ENCODE results near the gene DISC1. TPM values are rescaled to one million over a fixed set of nuclear protein-coding genes. Genes with fewer than 3 reads are reported as not detected.
A peak's percentile ranks its signal among the peaks of the same experiment; 100 is the strongest.

DISC1 gene
- total RNA-seq, 1 donor from 2014 or later = 16.0 TPM

- H3K27ac ChIP-seq = no peak overlapping the region
- TF ChIP-seq, protein P1, sequence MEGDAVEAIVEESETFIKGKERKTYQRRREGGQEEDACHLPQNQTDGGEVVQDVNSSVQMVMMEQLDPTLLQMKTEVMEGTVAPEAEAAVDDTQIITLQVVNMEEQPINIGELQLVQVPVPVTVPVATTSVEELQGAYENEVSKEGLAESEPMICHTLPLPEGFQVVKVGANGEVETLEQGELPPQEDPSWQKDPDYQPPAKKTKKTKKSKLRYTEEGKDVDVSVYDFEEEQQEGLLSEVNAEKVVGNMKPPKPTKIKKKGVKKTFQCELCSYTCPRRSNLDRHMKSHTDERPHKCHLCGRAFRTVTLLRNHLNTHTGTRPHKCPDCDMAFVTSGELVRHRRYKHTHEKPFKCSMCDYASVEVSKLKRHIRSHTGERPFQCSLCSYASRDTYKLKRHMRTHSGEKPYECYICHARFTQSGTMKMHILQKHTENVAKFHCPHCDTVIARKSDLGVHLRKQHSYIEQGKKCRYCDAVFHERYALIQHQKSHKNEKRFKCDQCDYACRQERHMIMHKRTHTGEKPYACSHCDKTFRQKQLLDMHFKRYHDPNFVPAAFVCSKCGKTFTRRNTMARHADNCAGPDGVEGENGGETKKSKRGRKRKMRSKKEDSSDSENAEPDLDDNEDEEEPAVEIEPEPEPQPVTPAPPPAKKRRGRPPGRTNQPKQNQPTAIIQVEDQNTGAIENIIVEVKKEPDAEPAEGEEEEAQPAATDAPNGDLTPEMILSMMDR (IDR thresholded peaks at IDR 0.05) = no peak
- H3K9me3 ChIP-seq = no peaks in the 10 kb centered on the region
- intact Hi-C loops (cut with DNase I) = no loop called here
- H3K36me3 ChIP-seq = no peaks in the 10 kb centered on the region
- DNase-seq (ENCODE audit: low spot score in 2 of 2) = no peak
- no peaks in the 10 kb centered on the region for H3K27me3 ChIP-seq
- H3K4me3 ChIP-seq = no peak overlapping the region
- H3K4me1 ChIP-seq = no peaks in the 10 kb centered on the region
Measured at GRCh38 chr1:231860221-231861088, 233.9 kb downstream of the DISC1 start.

DNA sequence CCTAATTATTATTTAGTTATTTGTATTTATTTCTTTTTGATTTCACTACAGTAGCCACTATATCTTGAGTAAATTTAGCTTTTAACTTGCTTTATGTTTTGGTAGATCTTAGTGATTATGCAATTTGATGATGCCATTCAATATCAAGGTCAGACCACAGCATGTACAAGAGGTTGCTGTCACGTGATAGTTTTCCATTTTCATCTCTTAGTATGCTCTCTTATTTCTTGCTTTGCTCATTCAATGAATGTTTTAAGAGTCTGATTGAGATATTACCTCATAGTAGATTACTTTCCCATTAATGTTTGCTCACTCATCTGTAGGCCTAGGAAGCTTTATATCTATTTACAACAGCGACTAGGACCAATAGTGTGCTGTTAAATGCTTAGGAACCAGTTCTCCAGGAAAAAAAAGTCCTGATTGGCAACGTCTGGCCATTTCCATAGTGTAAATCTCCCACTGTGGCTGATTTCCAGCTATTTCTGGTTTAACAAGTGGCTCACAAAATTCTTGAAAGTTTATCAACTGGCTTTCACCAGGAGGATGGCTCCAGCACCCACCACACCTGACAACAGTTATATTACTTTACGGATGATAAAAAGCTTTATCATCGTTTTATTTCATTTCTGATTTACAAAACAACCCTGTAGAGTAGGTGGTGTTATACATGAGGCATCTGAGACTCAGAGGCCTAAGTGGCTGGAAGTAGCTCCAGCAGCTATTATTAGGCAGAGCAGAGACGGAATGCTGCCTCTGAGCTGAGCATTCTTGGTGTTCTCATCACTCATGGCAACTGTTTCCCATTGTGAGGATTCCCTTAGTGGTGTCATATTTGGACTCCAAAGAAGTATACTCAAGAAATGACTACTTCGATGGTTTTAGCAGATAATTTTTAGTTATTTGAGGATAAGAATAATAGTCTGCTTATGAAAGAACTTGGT is 235.2 kb downstream of the DISC1 start:
- no peak for DNase-seq (ENCODE audit: low spot score in 2 of 2)
- Histone ChIP-seq H3K27ac (no peak overlapping the region), H3K9me3 (no peaks in the 10 kb centered on the region), H3K36me3 (no peaks in the 10 kb centered on the region), H3K27me3 (no peaks in the 10 kb centered on the region), H3K4me3 (no peak overlapping the region), H3K4me1 (no peaks in the 10 kb centered on the region)
- intact Hi-C loops (cut with DNase I) = no loop called here
- TF ChIP-seq, protein P1 (IDR thresholded peaks at IDR 0.05) = no peak

- Histone ChIP-seq H3K4me1 (peaks cover 0 to 2% of the 10 kb centered on the region in 2 donors), H3K27me3 (no peaks in the 10 kb centered on the region), H3K4me3 (no peak overlapping the region), H3K36me3 (no peaks in the 10 kb centered on the region), H3K9me3 (no peaks in the 10 kb centered on the region), H3K27ac (no peak overlapping the region)
- DNase-seq (ENCODE audit: low spot score in 2 of 2) = no peak
- intact Hi-C loops (cut with DNase I) = no loop called here
- TF ChIP-seq, protein P1 (IDR thresholded peaks at IDR 0.05) = no peak
Measured at GRCh38 chr1:231862611-231863010, 236.0 kb downstream of the DISC1 start.

DNA sequence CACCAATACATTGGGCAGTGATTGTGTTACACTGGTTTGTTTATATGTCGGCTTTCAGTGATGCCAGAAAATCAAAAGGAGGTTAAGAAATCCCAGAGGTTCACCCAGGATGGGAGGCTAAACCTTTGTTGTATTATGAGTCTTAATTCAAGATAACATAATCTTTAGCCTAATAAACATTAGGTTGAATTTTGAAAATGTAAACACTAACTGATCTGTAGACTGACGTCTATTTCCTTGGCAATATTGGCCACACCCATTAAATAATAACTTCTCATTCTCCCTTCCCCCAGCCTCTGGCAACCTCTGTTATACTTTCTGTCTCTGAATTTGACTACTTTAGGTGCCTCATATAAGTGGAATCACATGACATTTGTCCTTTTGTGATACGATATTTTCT is 238.7 kb downstream of the DISC1 start:
- DNase-seq (ENCODE audit: low spot score in 2 of 2) = no peak
- no peaks in the 10 kb centered on the region for H3K36me3 ChIP-seq
- H3K4me3 ChIP-seq = no peak overlapping the region
- H3K4me1 ChIP-seq = peaks cover 0 to 2% of the 10 kb centered on the region in 2 donors
- intact Hi-C loops (cut with DNase I) = no loop called here
- no peaks in the 10 kb centered on the region for H3K27me3 ChIP-seq
- H3K27ac ChIP-seq = no peak overlapping the region
- TF ChIP-seq, protein P1 (IDR thresholded peaks at IDR 0.05) = no peak
- no peaks in the 10 kb centered on the region for H3K9me3 ChIP-seq

- Histone ChIP-seq H3K36me3 (no peaks in the 10 kb centered on the region), H3K9me3 (no peaks in the 10 kb centered on the region), H3K27me3 (no peaks in the 10 kb centered on the region), H3K27ac (no peak overlapping the region), H3K4me1 (peaks cover 0 to 2% of the 10 kb centered on the region in 2 donors), H3K4me3 (no peak overlapping the region)
- intact Hi-C loops (cut with DNase I) = loop anchor here (2.0 kb wide), 1 partner anchor 760 kb away; no protein-coding TSS in a partner anchor
- no peak for DNase-seq (ENCODE audit: low spot score in 2 of 2)
- TF ChIP-seq, protein P1 (IDR thresholded peaks at IDR 0.05) = peak; percentile 47 to 73 (median 67)
Measured at GRCh38 chr1:231866392-231867331, 240.1 kb downstream of the DISC1 start.
